ENCODE measurements around the gene CYP19A1.

DNA sequence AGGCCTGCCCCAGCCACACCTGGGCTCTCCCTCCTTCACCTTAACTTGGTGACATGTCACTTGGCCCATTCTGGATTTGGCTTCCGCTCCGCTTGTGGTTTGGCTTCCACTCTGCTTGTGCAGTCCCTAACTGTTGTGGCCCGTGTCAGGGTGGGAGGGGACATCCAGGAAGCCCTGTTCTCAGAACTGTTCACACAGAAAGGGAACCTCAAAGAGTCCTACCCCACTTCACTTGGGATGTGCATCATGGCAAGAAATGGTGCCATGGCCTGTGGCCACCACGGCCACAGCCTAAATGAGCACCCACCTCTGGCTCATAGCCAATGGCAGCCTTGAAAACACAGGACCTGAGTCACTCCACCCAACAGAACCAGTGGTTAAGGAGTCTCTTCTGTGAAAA lies 63.4 kb downstream of the CYP19A1 start:
- TF ChIP-seq, protein P1, sequence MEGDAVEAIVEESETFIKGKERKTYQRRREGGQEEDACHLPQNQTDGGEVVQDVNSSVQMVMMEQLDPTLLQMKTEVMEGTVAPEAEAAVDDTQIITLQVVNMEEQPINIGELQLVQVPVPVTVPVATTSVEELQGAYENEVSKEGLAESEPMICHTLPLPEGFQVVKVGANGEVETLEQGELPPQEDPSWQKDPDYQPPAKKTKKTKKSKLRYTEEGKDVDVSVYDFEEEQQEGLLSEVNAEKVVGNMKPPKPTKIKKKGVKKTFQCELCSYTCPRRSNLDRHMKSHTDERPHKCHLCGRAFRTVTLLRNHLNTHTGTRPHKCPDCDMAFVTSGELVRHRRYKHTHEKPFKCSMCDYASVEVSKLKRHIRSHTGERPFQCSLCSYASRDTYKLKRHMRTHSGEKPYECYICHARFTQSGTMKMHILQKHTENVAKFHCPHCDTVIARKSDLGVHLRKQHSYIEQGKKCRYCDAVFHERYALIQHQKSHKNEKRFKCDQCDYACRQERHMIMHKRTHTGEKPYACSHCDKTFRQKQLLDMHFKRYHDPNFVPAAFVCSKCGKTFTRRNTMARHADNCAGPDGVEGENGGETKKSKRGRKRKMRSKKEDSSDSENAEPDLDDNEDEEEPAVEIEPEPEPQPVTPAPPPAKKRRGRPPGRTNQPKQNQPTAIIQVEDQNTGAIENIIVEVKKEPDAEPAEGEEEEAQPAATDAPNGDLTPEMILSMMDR (IDR thresholded peaks at IDR 0.05): no peak
- TF ChIP-seq, protein P2, sequence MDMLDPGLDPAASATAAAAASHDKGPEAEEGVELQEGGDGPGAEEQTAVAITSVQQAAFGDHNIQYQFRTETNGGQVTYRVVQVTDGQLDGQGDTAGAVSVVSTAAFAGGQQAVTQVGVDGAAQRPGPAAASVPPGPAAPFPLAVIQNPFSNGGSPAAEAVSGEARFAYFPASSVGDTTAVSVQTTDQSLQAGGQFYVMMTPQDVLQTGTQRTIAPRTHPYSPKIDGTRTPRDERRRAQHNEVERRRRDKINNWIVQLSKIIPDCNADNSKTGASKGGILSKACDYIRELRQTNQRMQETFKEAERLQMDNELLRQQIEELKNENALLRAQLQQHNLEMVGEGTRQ (IDR thresholded peaks at IDR 0.05; ENCODE audit: borderline replicate concordance, low read depth, low read length): no peak

Data from SK-N-SH (cell line).